Uterus (tissue), 2 donors: ENCODE measurements around the gene KRTAP5-11.

Experiments
- POLR2A ChIP-seq, 2 donors: fragments of 450-650 bp; IDR thresholded peaks; one replicate each; pipeline ENCODE4 v1.6.1; 2016; ENCODE audit warnings: antibody characterized with exemption in 2 of 2, mild to moderate bottlenecking in 1 of 2, moderate library complexity in 1 of 2
- TF ChIP-seq, protein P1 (sequence below), 4 experiments: fragments of 200-600 bp in 2 of 4; fragments of 450-650 bp in 2 of 4; sonication (generic) in 2 of 4; IDR thresholded peaks; one replicate each; pipeline ENCODE4 v1.5.1; 2016 to 2019; ENCODE audit warnings: antibody characterized with exemption in 4 of 4, mild to moderate bottlenecking in 2 of 4, moderate library complexity in 1 of 4

DNA sequence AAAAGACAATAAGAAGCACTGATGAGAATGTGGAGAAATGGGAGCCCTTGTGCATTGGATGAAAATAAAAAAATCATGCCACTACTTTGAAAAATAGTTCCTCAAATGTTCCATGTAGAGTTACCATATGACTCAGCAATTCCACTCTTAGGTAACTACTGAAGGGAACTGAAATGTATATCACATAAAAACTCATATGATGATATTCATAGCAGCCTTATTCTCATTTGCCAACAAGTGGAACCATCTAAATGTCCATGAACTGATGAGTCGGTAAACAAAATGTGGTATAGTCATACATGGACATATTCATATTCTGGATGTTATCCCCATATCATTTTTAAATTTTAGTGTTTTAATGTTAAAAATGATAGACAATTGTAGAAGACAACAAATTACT is 31.0 kb downstream of the KRTAP5-11 start:
- TF ChIP-seq, protein P1, sequence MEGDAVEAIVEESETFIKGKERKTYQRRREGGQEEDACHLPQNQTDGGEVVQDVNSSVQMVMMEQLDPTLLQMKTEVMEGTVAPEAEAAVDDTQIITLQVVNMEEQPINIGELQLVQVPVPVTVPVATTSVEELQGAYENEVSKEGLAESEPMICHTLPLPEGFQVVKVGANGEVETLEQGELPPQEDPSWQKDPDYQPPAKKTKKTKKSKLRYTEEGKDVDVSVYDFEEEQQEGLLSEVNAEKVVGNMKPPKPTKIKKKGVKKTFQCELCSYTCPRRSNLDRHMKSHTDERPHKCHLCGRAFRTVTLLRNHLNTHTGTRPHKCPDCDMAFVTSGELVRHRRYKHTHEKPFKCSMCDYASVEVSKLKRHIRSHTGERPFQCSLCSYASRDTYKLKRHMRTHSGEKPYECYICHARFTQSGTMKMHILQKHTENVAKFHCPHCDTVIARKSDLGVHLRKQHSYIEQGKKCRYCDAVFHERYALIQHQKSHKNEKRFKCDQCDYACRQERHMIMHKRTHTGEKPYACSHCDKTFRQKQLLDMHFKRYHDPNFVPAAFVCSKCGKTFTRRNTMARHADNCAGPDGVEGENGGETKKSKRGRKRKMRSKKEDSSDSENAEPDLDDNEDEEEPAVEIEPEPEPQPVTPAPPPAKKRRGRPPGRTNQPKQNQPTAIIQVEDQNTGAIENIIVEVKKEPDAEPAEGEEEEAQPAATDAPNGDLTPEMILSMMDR (IDR thresholded peaks at IDR 0.05) = no peak
- TF ChIP-seq POLR2A (IDR thresholded peaks at IDR 0.05) = no peak
